H9 (cell line): ENCODE measurements around the gene CYB5B. TPM values are rescaled to one million over a fixed set of nuclear protein-coding genes. Genes with fewer than 3 reads are reported as not detected.

Experiments
- DNase-seq: peaks from one replicate; pipeline ENCODE4 v3.0.0-alpha.2; 2017
- H2AFZ ChIP-seq: one replicate; pipeline ENCODE4 v1.6.1; 2013; ENCODE audit warnings: mild to moderate bottlenecking, low read length, control low read depth, moderate library complexity
- H2AK5ac ChIP-seq: 2 replicates; pipeline ENCODE4 v1.6.1; 2013; ENCODE audit warnings: low read length, control low read depth, mixed read lengths; ENCODE audit not compliant: insufficient read length
- H2BK120ac ChIP-seq: one replicate; pipeline ENCODE4 v1.6.1; 2013; ENCODE audit warnings: low read depth, mild to moderate bottlenecking, low read length, control low read depth, inconsistent platforms; ENCODE audit not compliant: poor library complexity, severe bottlenecking
- H2BK12ac ChIP-seq: 2 replicates; pipeline ENCODE4 v1.6.1; 2013; ENCODE audit warnings: low read length, control low read depth, mixed read lengths, low read depth; ENCODE audit not compliant: insufficient read length
- H2BK15ac ChIP-seq: 2 replicates; pipeline ENCODE4 v1.6.1; 2013; ENCODE audit warnings: low read depth, low read length, control low read depth
- H2BK20ac ChIP-seq: one replicate; pipeline ENCODE4 v1.6.1; 2013; ENCODE audit warnings: low read depth, mild to moderate bottlenecking, low read length, control low read depth, inconsistent platforms; ENCODE audit not compliant: poor library complexity, severe bottlenecking
- H2BK5ac ChIP-seq: 2 replicates; pipeline ENCODE4 v1.6.1; 2013; ENCODE audit warnings: low read length, control low read depth, mixed read lengths; ENCODE audit not compliant: insufficient read length
- H3K14ac ChIP-seq: 2 replicates; pipeline ENCODE4 v1.6.1; 2013; ENCODE audit warnings: low read length, control low read depth; ENCODE audit not compliant: insufficient read depth
- H3K18ac ChIP-seq: 2 replicates; pipeline ENCODE4 v1.6.1; 2013; ENCODE audit warnings: low read depth, mild to moderate bottlenecking, mixed read lengths, low read length, control low read depth; ENCODE audit not compliant: insufficient read length
- H3K23ac ChIP-seq: 2 replicates; pipeline ENCODE4 v1.6.1; 2013; ENCODE audit warnings: low read length, control low read depth, mixed read lengths, low read depth; ENCODE audit not compliant: insufficient read length
- H3K23me2 ChIP-seq: 2 replicates; pipeline ENCODE4 v1.6.1; 2013; ENCODE audit warnings: low read depth, mild to moderate bottlenecking, mixed read lengths, low read length, control low read depth; ENCODE audit not compliant: insufficient read length, poor library complexity, severe bottlenecking
- H3K27ac ChIP-seq: 2 replicates; pipeline ENCODE4 v1.5.1; 2013; ENCODE audit warnings: low read length, control low read depth, mixed read lengths, low read depth; ENCODE audit not compliant: insufficient read length
- H3K27me3 ChIP-seq: 2 replicates; pipeline ENCODE4 v1.6.1; 2013; ENCODE audit warnings: low read length, control low read depth, inconsistent platforms; ENCODE audit not compliant: insufficient read depth
- H3K4ac ChIP-seq: 2 replicates; pipeline ENCODE4 v1.6.1; 2013; ENCODE audit warnings: low read depth, mild to moderate bottlenecking, control low read depth, inconsistent platforms, low read length, moderate library complexity
- H3K4me1 ChIP-seq: 2 replicates; pipeline ENCODE4 v1.6.1; 2013; ENCODE audit warnings: low read length, control low read depth, inconsistent platforms; ENCODE audit not compliant: insufficient read depth
- H3K4me2 ChIP-seq: 2 replicates; pipeline ENCODE4 v1.6.1; 2013; ENCODE audit warnings: low read length, control low read depth, mixed read lengths; ENCODE audit not compliant: insufficient read length, insufficient read depth
- H3K56ac ChIP-seq: 2 replicates; pipeline ENCODE4 v1.6.1; 2013; ENCODE audit warnings: low read depth, mild to moderate bottlenecking, mixed read lengths, low read length, control low read depth; ENCODE audit not compliant: insufficient read length
- H3K79me1 ChIP-seq: 2 replicates; pipeline ENCODE4 v1.6.1; 2013; ENCODE audit warnings: low read depth, mild to moderate bottlenecking, moderate library complexity, low read length, control low read depth, inconsistent platforms; ENCODE audit not compliant: insufficient read depth, poor library complexity, severe bottlenecking
- H3K79me2 ChIP-seq: 2 replicates; pipeline ENCODE4 v1.6.1; 2013; ENCODE audit warnings: low read length, control low read depth, inconsistent platforms; ENCODE audit not compliant: insufficient read depth
- H3K9ac ChIP-seq: 2 replicates; pipeline ENCODE4 v1.6.1; 2013; ENCODE audit warnings: low read length, control low read depth, mixed read lengths; ENCODE audit not compliant: insufficient read length; ENCODE audit errors: extremely low read depth
- H3K9me3 ChIP-seq: one replicate; pipeline ENCODE4 v1.6.1; 2013; ENCODE audit warnings: low read depth, low read length, inconsistent platforms; ENCODE audit not compliant: control insufficient read depth
- H3T11ph ChIP-seq: one replicate; pipeline ENCODE4 v1.6.1; 2013; ENCODE audit warnings: mild to moderate bottlenecking, low read length, control low read depth, inconsistent platforms
- H4K20me1 ChIP-seq: one replicate; pipeline ENCODE4 v1.6.1; 2013; ENCODE audit not compliant: control insufficient read depth, insufficient read length, insufficient read depth
- H4K5ac ChIP-seq: 2 replicates; pipeline ENCODE4 v1.6.1; 2013; ENCODE audit warnings: low read depth, mild to moderate bottlenecking, mixed read lengths, low read length, control low read depth; ENCODE audit not compliant: insufficient read length
- H4K8ac ChIP-seq: replicated peaks from 2 replicates; pipeline ENCODE4 v1.6.1; 2013; ENCODE audit warnings: low read length, control low read depth, mixed read lengths, low read depth; ENCODE audit not compliant: insufficient read length
- H4K91ac ChIP-seq: 2 replicates; pipeline ENCODE4 v1.6.1; 2013; ENCODE audit warnings: low read depth, mild to moderate bottlenecking, moderate library complexity, mixed read lengths, low read length, control low read depth; ENCODE audit not compliant: insufficient read length
- H3K27ac Mint-ChIP-seq, 3 experiments: 2 replicates in 2 of 3; 3 replicates in 1 of 3; pipeline ENCODE4 v1.8.0; 2020 to 2021; ENCODE audit warnings: mixed read lengths in 3 of 3, mild to moderate bottlenecking in 1 of 3, moderate library complexity in 1 of 3
- H3K27me3 Mint-ChIP-seq: 2 replicates; pipeline ENCODE4 v1.8.0; 2021; ENCODE audit warnings: low read depth, mild to moderate bottlenecking, moderate library complexity, mixed read lengths
- H3K36me3 Mint-ChIP-seq, 3 experiments: 2 replicates in 2 of 3; 3 replicates in 1 of 3; pipeline ENCODE4 v1.8.0; 2020 to 2021; ENCODE audit warnings: low read depth in 3 of 3, mixed read lengths in 3 of 3; ENCODE audit not compliant: insufficient read depth in 1 of 3
- H3K4me1 Mint-ChIP-seq, 2 experiments: 2 replicates each; pipeline ENCODE4 v1.8.0; 2020; ENCODE audit warnings: mixed read lengths in 2 of 2
- H3K4me3 Mint-ChIP-seq, 2 experiments: 2 replicates in 1 of 2; 3 replicates in 1 of 2; pipeline ENCODE4 v1.8.0; 2020 to 2021; ENCODE audit warnings: mild to moderate bottlenecking in 2 of 2, mixed read lengths in 2 of 2, moderate library complexity in 1 of 2
- H3K9me3 Mint-ChIP-seq, 2 experiments: 2 replicates in 1 of 2; 3 replicates in 1 of 2; pipeline ENCODE4 v1.8.0; 2020; ENCODE audit warnings: mild to moderate bottlenecking in 2 of 2, mixed read lengths in 2 of 2, moderate library complexity in 1 of 2
- WGBS: extraction: QIAGEN DNeasy Blood & Tissue Kit; methylation state at CpG from one replicate; pipeline ENCODE4 v1.1.7; 2013; ENCODE audit warnings: missing lambda C conversion rate, low lambda C conversion rate, mixed read lengths; ENCODE audit not compliant: insufficient read length; ENCODE audit errors: extremely low coverage; 5-methylcytosine and 5-hydroxymethylcytosine counted together
- total RNA-seq: library from RNA; stranded (reverse); gene quantifications from 2 replicates; pipeline ENCODE4 v1.2.1, GENCODE V29; 2021
- TF ChIP-seq, protein P1 (sequence below): fragments of 200-600 bp; sonication (generic); conservative IDR thresholded peaks from 3 replicates; pipeline ENCODE4 v1.8.0; 2021; ENCODE audit warnings: antibody characterized with exemption, mild to moderate bottlenecking

CYB5B gene
- total RNA-seq, 1 experiment from 2014 or later, result 126 TPM

DNA sequence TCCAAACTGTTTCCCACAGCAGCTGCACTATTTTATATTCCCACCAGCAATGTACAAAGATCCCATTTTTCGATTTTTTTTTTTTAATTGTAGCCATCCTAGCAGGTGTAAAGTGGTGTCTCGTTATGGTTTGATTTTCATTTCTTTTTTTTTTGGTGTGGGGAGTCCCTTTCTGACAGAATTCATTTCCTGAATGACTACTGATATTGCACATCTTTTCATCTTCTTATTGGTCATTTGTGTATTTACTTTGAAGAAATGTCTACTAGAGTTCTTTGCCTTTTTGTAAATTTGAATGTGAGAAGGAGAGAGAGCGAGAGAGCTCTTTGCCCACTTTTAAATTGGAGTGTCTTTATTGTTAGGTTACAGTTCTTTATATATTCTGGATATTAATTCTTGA lies 14.0 kb downstream of the CYB5B start:
- Mint-ChIP-seq H3K27ac (0 out of 7 replicates have a peak overlapping the region, but pooled peaks of 1 of the 3 experiments have one; percentile 16), H3K4me3 (no peak overlapping the region), H3K9me3 (no peaks in the 10 kb centered on the region), H3K36me3 (peaks cover 2 to 16% (median 10%) of the 10 kb centered on the region in 3 experiments; a peak in 6 of 7 replicates), H3K4me1 (peaks cover 0 to 3% of the 10 kb centered on the region in 2 experiments; a peak in 1 of 4 replicates), H3K27me3 (no peaks in the 10 kb centered on the region)
- TF ChIP-seq, protein P1, sequence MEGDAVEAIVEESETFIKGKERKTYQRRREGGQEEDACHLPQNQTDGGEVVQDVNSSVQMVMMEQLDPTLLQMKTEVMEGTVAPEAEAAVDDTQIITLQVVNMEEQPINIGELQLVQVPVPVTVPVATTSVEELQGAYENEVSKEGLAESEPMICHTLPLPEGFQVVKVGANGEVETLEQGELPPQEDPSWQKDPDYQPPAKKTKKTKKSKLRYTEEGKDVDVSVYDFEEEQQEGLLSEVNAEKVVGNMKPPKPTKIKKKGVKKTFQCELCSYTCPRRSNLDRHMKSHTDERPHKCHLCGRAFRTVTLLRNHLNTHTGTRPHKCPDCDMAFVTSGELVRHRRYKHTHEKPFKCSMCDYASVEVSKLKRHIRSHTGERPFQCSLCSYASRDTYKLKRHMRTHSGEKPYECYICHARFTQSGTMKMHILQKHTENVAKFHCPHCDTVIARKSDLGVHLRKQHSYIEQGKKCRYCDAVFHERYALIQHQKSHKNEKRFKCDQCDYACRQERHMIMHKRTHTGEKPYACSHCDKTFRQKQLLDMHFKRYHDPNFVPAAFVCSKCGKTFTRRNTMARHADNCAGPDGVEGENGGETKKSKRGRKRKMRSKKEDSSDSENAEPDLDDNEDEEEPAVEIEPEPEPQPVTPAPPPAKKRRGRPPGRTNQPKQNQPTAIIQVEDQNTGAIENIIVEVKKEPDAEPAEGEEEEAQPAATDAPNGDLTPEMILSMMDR, result no peak
- DNase-seq, result no peak
- Histone ChIP-seq H2AFZ (no peak overlapping the region), H3K14ac (no peak overlapping the region), H4K20me1 (no peaks in the 10 kb centered on the region), H3K4ac (no peak overlapping the region), H3K23ac (no peak overlapping the region), H2BK120ac (no peak overlapping the region), H3K9ac (no peak overlapping the region), H2AK5ac (no peak overlapping the region), H3K9me3 (no peaks in the 10 kb centered on the region), H2BK5ac (no peak overlapping the region), H3K18ac (no peak overlapping the region), H3K79me1 (peaks cover 4% of the 10 kb centered on the region), H4K5ac (no peak overlapping the region), H3T11ph (no peak overlapping the region), H4K8ac (no peak overlapping the region), H3K4me1 (no peaks in the 10 kb centered on the region), H2BK12ac (no peak overlapping the region), H3K27ac (no peak overlapping the region), H4K91ac (no peak overlapping the region), H3K4me2 (no peak overlapping the region), H3K56ac (no peak overlapping the region), H2BK15ac (no peak overlapping the region), H3K23me2 (no peaks in the 10 kb centered on the region), H2BK20ac (no peak overlapping the region), H3K27me3 (no peaks in the 10 kb centered on the region), H3K79me2 (peaks cover 8% of the 10 kb centered on the region; the same call in 1 of the 2 replicates)
- WGBS, result no CpG with 5 or more reads among the region's 3 CpGs
